ENCODE data around the gene GMFB.

Gene GMFB

DNA sequence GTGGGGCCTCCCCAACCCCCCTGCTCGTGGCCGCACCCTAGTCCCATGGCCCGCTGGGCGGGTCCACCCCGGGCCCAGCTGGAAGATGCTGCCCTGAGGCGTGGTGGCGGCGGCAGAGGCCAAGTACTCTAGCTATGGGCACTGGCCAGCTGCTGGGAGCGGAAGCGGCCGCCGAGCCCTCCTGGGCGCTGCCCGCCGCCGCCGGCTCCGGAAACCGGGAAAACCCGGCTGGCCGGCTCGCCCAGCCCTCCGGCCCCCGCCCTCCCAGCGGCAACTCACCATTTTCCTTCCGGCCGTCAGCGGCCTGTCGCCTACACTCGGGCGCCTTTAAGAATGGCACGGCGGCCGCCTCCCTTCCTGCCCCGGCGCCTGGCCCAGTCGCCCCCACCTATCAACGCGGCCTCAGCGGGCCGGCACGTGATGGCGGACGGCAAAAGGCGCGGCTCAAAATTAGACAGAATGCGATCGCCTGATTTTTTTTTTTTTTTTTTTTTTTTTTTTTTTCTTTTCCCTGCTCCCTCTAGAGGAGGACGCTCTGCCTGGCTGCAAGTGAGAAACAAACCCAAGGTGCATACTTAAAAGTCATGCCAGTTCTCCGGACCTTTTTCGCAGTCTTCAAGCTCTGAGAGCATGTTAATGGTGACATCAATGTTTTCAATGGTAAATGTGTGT is at the start of gene GMFB:
TSS of gene GMFB (minus strand) at position 335 of the 672 bp plus-strand sequence. CDS start at position 282, 53 bp downstream.
- TF ChIP-seq, protein P1, sequence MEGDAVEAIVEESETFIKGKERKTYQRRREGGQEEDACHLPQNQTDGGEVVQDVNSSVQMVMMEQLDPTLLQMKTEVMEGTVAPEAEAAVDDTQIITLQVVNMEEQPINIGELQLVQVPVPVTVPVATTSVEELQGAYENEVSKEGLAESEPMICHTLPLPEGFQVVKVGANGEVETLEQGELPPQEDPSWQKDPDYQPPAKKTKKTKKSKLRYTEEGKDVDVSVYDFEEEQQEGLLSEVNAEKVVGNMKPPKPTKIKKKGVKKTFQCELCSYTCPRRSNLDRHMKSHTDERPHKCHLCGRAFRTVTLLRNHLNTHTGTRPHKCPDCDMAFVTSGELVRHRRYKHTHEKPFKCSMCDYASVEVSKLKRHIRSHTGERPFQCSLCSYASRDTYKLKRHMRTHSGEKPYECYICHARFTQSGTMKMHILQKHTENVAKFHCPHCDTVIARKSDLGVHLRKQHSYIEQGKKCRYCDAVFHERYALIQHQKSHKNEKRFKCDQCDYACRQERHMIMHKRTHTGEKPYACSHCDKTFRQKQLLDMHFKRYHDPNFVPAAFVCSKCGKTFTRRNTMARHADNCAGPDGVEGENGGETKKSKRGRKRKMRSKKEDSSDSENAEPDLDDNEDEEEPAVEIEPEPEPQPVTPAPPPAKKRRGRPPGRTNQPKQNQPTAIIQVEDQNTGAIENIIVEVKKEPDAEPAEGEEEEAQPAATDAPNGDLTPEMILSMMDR (conservative IDR thresholded peaks at IDR 0.05; ENCODE audit: control insufficient read depth, insufficient read depth, low read depth, low read length), result peak; percentile 53
- DNase-seq (ENCODE audit: low read depth), result peak; percentile 88
- H3K4me3 ChIP-seq (ENCODE audit: control insufficient read depth, low read depth, low read length), result peak within 1 kb of the TSS; percentile 94

DNA sequence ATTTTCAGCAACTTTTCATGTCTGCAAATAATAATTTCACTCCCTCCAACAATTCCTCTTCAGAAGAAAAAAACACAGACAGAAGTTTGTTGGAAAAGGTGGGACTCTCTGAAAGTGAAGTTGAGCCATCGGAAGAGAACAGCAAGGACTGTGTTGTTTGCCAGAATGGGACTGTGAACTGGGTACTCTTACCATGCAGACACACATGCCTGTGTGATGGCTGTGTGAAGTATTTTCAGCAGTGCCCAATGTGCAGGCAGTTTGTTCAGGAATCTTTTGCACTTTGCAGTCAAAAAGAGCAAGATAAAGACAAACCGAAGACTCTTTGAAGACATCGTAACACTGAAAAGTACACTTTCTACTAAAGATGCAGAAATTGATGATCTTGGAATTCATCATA is 49.3 kb upstream of the GMFB start:
- TF ChIP-seq, protein P1 (conservative IDR thresholded peaks at IDR 0.05; ENCODE audit: control insufficient read depth, insufficient read depth, low read depth, low read length), result no peak
- no peak for DNase-seq (ENCODE audit: low read depth)
- no peak overlapping the region for H3K4me3 ChIP-seq (ENCODE audit: control insufficient read depth, low read depth, low read length)

DNA sequence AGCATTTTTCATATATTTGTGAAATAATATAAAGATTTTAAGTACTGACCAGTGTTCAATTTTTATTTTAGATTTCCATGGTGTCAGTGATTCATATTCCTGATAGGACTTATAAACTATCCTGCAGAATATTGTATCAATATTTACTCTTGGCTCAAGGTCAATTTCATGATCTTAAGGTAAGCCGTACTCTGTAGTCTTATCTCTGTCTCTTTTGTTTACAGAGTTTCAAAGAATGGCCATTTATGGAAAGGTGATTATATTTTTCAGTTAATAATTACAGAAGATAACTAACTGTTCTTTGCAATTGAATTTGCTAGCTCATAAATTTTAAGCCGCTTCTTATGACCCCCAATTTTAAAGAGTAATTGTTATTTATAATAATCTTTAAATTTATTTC is 48.9 kb upstream of the GMFB start:
- DNase-seq (ENCODE audit: low read depth), result no peak
- TF ChIP-seq, protein P1 (conservative IDR thresholded peaks at IDR 0.05; ENCODE audit: control insufficient read depth, insufficient read depth, low read depth, low read length), result no peak
- H3K4me3 ChIP-seq (ENCODE audit: control insufficient read depth, low read depth, low read length), result no peak overlapping the region

DNA sequence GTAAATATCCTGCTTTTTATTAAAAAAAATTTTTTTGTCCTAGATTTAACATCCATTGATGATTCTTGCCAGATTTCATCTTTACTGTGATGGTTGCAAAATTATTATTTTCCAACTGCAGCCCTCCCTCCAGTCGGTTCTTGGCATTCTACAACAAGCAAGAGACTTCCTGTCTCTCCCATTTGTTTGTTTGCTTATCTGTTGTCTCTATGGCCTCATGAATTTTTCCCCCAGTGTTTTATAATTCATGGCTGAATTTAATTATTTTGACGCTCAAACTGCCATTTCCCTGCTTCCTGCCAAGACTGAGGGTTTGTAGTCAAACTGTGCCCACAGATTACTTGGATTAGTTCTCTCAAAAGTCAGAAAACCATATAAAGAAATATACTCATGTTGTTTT is 46.9 kb upstream of the GMFB start:
- no peak for DNase-seq (ENCODE audit: low read depth)
- H3K4me3 ChIP-seq (ENCODE audit: control insufficient read depth, low read depth, low read length), result no peak overlapping the region
- TF ChIP-seq, protein P1 (conservative IDR thresholded peaks at IDR 0.05; ENCODE audit: control insufficient read depth, insufficient read depth, low read depth, low read length), result no peak

DNA sequence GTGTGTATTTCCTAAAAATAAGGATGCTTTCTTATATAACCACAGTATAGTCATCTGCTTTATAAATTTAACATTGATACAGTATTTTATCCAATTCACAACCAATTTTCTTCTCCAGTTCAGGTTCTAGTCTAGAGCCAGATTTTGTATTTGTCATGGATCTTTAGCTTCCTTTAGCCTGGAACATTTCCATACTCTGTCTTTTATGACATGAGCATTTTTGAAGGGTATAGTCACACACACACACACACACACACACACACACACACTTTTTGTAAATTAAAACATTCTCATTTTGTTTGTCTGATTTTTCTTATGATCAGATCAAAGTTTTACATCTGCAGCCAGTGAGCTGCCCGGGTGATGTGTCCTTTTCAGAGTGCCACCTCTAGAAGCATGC is 46.3 kb upstream of the GMFB start:
- DNase-seq (ENCODE audit: low read depth), result peak; percentile 31
- TF ChIP-seq, protein P1 (conservative IDR thresholded peaks at IDR 0.05; ENCODE audit: control insufficient read depth, insufficient read depth, low read depth, low read length), result no peak

DNA sequence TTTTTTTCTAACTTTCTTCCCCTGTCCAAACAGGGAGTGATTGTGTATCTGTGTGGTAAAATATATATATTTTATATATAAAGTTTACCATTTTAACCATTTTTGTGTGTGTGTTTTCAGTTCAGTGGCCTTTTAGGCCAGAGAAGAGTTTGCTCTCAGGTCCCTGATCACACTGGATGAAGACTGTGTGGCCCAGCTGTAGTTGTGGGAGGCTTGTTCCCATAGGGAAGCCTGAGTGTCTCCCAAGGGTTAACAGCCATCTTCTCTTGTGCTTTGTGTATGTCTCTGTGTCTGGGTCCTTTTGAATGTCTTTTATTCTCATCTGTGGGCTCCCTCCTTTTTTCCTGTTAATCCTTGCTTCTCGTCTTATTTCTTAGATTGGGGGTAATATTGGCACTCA is 44.3 kb upstream of the GMFB start:
- DNase-seq (ENCODE audit: low read depth), result no peak
- H3K4me3 ChIP-seq (ENCODE audit: control insufficient read depth, low read depth, low read length), result no peak overlapping the region
- TF ChIP-seq, protein P1 (conservative IDR thresholded peaks at IDR 0.05; ENCODE audit: control insufficient read depth, insufficient read depth, low read depth, low read length), result no peak

More for the DNA sequence above, 46.3 kb upstream of the GMFB start:
- no peak overlapping the region for H3K4me3 ChIP-seq (ENCODE audit: control insufficient read depth, low read depth, low read length)
